Kidney (tissue), 14 donors: Measurements from ENCODE around the gene ZNF827. TPM values are rescaled to one million over a fixed set of nuclear protein-coding genes. Genes with fewer than 3 reads are reported as not detected.

Source experiments
- DNase-seq, 5 donors: peaks; one replicate each; pipeline ENCODE4 v3.0.0-alpha.2; 2013 to 2020
- FAIRE-seq: peaks from 2 replicates; lab custom pipeline; 2012; peaks lifted over from hg19 to GRCh38; lab: Jason Lieb, UNC
- H3K27ac ChIP-seq, 2 donors: one replicate each; pipeline ENCODE4 v1.7.0; 2013; ENCODE audit warnings: low read depth in 2 of 2, low read length in 2 of 2, inconsistent platforms in 1 of 2
- H3K27me3 ChIP-seq: one replicate; pipeline ENCODE4 v1.7.1; 2013; ENCODE audit warnings: low read length, inconsistent platforms; ENCODE audit not compliant: control insufficient read depth, insufficient read depth
- H3K36me3 ChIP-seq, 3 donors: one replicate each; pipeline versions ENCODE4 v1.7.0 to v1.7.1; 2013; ENCODE audit warnings: low read length in 3 of 3, control low read depth in 1 of 3, inconsistent platforms in 1 of 3; ENCODE audit not compliant: insufficient read depth in 3 of 3, control insufficient read depth in 2 of 3
- H3K4me1 ChIP-seq, 3 donors: one replicate each; pipeline versions ENCODE4 v1.7.0 to v1.7.1; 2013; ENCODE audit warnings: low read length in 3 of 3, inconsistent platforms in 1 of 3, low read depth in 1 of 3; ENCODE audit not compliant: control insufficient read depth in 2 of 3, insufficient read depth in 2 of 3
- H3K4me3 ChIP-seq, 3 donors: one replicate each; pipeline versions ENCODE4 v1.7.0 to v1.8.1; 2013; ENCODE audit warnings: low read length in 3 of 3, control low read depth in 1 of 3, inconsistent platforms in 1 of 3
- H3K9ac ChIP-seq, 3 donors: one replicate each; pipeline versions ENCODE4 v1.7.0 to v1.7.1; 2013; ENCODE audit warnings: low read length in 3 of 3, control low read depth in 1 of 3, inconsistent platforms in 1 of 3
- H3K9me3 ChIP-seq, 3 donors: one replicate each; pipeline versions ENCODE4 v1.7.0 to v1.7.1; 2013; ENCODE audit warnings: low read length in 3 of 3, control low read depth in 1 of 3, inconsistent platforms in 1 of 3; ENCODE audit not compliant: control insufficient read depth in 2 of 3, insufficient read depth in 1 of 3
- CTCF ChIP-seq: IDR thresholded peaks from 3 replicates; pipeline ENCODE4 v1.5.1; 2012; ENCODE audit warnings: mild to moderate bottlenecking, moderate library complexity, borderline replicate concordance; ENCODE audit not compliant: insufficient read depth; ENCODE audit errors: extremely low read depth
- intact Hi-C: fragments of 100-400 bp; cut with DNase I; formaldehyde crosslinking; loops from one replicate; pipeline ENCODE4 v1.11.1; 2022
- polyA plus RNA-seq: library from polyadenylated mRNA; stranded (reverse); fragments of 350-450 nt; fragmentation: Illumina TruSeq; extraction: RNeasy Lipid Tissue Mini Kit (QIAGEN cat#74804); gene quantifications from one replicate; pipeline ENCODE4 v1.2.3, GENCODE V29; 2014; ENCODE audit warnings: low read depth, low replicate concordance; ENCODE audit not compliant: insufficient read depth
- total RNA-seq: library from RNA; stranded (reverse); fragmentation: NEBNext Ultra II Directional; extraction: Animal tissue kit (Norgen Biotek cat#: 25700); gene quantifications from one replicate; pipeline ENCODE4 v1.2.1, GENCODE V29; 2021
- donor health status: control.
- donor health status: control.
- donor health status: control.
- donor health status: control.
- donor health status: control.
- donor health status: DM: yes; HTN: yes; CAD: no.
- donor health status: Normal renal cell carcinoma (clear cell type).

ZNF827 gene
- total and polyA plus RNA-seq, 2 donors from 2014 or later, result 3.5 to 22.6 TPM

DNA sequence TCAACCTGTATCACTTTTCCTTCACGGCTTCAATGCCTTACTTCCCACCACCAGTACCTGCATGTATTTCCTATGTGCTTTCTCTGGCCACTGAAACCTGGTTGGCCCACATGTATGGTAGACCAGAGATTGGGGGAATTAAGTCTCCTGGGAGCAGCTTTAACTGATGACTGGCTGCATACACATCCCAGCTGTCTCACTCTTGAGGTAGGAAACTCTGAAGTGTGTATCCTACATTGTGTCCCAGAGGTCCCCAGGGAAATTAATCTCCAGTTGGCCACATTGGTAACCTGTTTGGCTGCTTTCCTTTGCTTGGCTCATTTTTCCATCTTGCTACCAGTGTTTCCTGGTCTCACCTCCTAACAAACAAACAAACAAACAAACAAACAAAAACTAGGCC, 124.4 kb downstream of the ZNF827 start:
- H3K4me3 ChIP-seq, result no peak overlapping the region
- DNase-seq, result no peak
- no peak for TF ChIP-seq CTCF
- H3K9ac ChIP-seq, result no peak overlapping the region
- H3K9me3 ChIP-seq, result peaks cover 0 to 5% (median 2%) of the 10 kb centered on the region in 3 donors
- peaks cover 0 to 3% (median 0%) of the 10 kb centered on the region in 3 donors for H3K36me3 ChIP-seq
- H3K27ac ChIP-seq, result no peak overlapping the region
- intact Hi-C loops, result no loop called here
- H3K4me1 ChIP-seq, result no peaks in the 10 kb centered on the region
- no peaks in the 10 kb centered on the region for H3K27me3 ChIP-seq
- no peak for FAIRE-seq

GRCh38 chr4:145812919-145813318, 125.7 kb downstream of the ZNF827 start:
- Histone ChIP-seq H3K27ac (no peak overlapping the region), H3K4me1 (no peaks in the 10 kb centered on the region), H3K27me3 (no peaks in the 10 kb centered on the region), H3K9ac (no peak overlapping the region), H3K4me3 (no peak overlapping the region), H3K36me3 (peaks cover 0 to 3% (median 0%) of the 10 kb centered on the region in 3 donors), H3K9me3 (peaks cover 0 to 6% (median 2%) of the 10 kb centered on the region in 3 donors)
- DNase-seq (no peak), FAIRE-seq (no peak)
- TF ChIP-seq CTCF, result no peak
- intact Hi-C loops, result no loop called here

GRCh38 chr4:145808848-145809512, 129.6 kb downstream of the ZNF827 start:
- FAIRE-seq, result no peak

More at GRCh38 chr4:145808848-145809512, 129.6 kb downstream of the ZNF827 start:
- Histone ChIP-seq H3K27ac (no peak overlapping the region), H3K27me3 (no peaks in the 10 kb centered on the region), H3K4me3 (no peak overlapping the region), H3K9ac (no peak overlapping the region), H3K9me3 (peaks cover 0 to 6% (median 2%) of the 10 kb centered on the region in 3 donors), H3K4me1 (peaks cover 0 to 18% (median 3%) of the 10 kb centered on the region in 3 donors), H3K36me3 (peaks cover 0 to 3% (median 0%) of the 10 kb centered on the region in 3 donors)
- no peak for DNase-seq
- intact Hi-C loops, result no loop called here
- TF ChIP-seq CTCF, result no peak
